CD4-positive, alpha-beta T cell treated with Interleukin-17A for 1 hour (primary cell): ENCODE data around the gene TEKTIP1.

ENCODE experiments used
- DNase-seq: peaks from one replicate; pipeline ENCODE4 v3.0.0-alpha.2; 2020

The TEKTIP1 gene

DNA sequence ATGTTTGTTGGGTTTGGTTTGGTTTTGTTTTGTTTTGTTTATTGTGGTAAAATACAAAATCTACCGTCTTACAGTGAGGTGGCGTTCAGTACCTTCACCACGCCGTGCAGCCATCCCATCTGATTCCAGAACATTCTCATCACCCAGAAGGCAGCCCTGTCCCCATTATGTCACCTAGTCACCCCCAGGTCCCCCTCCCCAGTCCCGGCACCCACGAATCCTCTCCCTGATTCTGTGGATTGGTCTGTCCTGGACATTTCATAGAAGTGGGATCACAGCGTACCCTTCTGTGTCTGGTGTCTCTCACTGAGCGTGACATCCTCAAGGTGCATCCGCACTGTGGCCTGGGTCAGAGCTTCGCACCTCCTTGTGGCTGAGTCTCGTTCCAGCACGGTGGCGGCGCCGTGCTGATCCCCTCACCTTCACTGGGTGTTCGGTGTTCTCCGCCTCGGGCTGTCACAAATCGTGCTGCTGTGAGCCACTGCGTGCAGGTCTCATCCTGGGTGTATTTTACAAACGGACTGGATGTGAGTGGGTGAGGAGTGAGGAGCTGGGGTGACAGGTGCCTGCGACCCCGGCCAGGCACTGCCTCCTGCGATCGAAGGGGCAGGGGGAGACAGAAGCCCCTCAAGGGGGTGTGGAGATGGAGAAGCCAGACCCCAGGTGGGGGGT, 580 bp upstream of the TEKTIP1 start:
- no peak for DNase-seq

GRCh38 chr19:3539756-3540118, 763 bp downstream of the TEKTIP1 start:
- no peak for DNase-seq

DNA sequence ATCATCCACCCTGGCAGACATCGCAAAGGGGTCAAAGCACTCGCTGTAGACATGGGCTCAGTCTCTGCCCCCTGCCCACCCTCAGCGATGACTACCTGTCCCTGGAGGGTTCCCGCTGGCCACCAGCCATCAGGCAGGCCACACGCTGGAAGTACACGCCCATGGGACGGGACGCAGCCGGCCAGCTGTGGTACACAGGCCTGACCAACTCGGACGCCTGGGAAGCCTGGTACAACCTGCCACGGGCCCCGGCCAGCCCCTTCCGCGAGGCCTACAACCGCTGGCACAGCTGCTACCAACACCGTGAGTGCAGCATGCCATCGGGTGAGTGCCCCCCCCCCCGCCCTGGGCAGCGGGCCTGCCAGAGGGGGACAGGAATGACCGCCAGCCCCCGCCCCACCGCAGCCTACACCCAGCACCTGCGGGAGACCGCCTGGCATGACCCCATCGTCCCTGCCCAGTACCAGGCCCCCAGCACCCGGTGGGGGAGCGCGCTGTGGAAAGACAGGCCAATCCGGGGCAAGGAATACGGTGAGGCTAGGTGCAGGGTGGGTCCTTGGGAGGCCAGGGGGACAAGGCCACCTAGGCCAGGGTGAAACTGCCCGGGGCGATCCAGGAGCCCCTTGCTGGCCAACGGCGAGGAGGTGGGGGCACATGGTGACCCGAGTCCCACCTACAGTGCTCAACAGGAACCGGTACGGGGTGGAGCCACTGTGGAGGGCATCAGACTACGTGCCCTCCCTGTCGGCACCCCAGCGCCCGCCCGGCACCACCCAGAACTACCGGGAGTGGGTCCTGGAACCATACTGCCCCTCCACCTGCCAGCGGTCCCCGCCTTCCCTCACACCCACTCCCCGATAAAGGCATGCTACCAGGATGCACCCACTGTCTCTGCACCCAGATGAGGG, 4.4 kb downstream of the TEKTIP1 start:
- DNase-seq = no peak

DNA sequence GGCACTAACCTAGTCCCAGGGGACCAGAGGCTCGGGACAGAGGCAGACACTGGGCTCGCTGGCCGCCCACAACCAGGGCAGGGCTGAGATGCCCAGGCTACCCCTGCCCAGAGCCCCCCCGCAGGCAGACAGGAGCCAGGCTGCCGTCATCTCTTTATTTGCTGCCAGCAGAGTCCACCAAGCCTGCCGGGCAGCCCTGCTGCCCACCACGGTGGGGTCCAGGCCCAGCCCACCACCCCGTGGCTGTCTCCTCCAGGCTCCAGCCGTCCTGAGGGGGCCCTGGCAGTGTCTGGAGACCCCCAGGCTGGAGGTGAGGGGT, 5.0 kb downstream of the TEKTIP1 start:
- DNase-seq = no peak

- peak; percentile 80 for DNase-seq
Measured at GRCh38 chr19:3544742-3545668, 6.0 kb downstream of the TEKTIP1 start.

- DNase-seq = no peak
Measured at GRCh38 chr19:3545669-3546034, 6.7 kb downstream of the TEKTIP1 start.

DNA sequence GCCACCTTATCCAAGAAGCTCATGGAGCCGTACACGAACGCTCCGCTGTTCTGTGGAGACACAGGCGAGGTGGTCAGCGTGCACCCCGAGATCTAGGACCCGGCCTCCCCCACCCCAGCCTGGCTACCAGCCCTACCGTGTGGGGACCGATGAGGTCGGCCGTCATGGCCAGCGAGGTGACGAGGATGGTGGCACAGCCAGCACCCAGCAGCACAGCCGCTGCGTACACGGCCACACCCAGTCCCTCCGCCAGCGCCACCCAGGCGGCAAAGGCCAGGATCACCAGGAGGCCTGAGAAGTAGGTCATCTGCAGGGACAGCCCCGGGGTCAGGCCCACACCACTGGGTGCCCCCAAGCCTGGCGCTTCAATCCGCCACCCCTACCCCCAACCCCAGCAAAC, 7.1 kb downstream of the TEKTIP1 start:
- DNase-seq = no peak

DNA sequence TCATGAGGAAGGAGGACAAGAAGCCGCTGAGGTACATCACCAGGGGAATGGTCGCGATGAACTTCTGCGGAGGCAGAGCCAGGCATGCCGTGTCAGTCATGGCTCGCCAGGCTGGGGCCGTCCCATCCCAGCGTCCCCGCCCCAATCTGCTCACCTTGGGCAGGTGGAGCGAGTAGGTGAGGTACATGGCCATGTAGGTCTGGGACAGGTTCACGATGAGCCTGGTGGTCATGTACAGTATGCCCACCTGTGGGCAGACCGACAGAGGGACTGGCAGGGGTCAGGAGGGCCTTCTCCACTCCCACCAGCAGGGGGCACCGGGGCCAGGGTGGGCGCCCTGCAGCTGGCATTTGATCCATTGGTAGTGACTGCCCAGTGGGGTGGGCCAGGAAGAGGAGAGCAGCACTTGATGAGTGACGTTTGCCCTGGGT, 8.3 kb downstream of the TEKTIP1 start:
- DNase-seq = peak; percentile 29

GRCh38 chr19:3547767-3548282, 8.9 kb downstream of the TEKTIP1 start:
- no peak for DNase-seq

DNA sequence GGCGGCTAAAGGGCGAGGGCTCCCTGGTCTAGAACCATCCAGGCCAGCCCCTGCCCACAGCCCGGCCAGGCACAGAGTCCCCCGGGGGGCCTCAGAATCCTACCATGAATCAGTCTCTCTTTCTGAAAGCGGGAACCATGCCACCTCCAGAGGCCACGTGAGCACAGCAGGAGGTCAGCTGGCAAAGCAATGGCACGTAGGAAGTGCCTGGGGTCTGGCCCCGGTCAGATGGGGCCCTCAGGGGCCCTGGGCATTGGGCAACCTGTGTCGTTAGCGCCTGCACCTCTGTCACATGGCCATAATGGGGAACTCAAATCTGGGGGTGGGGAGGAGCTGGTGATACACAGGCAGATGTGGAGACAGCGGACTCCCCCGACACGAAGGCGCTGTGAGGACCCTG, 9.6 kb downstream of the TEKTIP1 start:
- no peak for DNase-seq

DNA sequence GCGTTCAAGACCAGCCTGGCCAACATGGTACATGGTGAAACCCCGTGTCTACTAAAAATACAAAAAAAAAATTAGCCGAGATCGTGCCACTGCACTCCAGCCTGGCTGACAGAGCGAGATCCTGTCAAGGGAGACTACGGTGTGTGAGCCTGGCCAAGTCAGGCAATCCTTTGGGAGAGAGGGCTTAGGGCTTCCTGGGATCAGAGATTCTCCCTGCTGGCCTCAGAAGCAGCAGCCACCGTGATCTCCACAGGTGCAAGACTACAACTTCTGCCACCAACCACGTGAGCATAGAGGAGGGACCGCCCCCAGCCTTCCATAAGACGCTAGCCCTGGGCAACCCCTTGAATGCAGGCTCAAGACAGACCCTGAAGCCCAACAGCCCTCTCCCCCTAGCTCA, 10.8 kb downstream of the TEKTIP1 start:
- DNase-seq = no peak

- DNase-seq = no peak
Measured at GRCh38 chr19:3550947-3551791, 12.2 kb downstream of the TEKTIP1 start.

DNA sequence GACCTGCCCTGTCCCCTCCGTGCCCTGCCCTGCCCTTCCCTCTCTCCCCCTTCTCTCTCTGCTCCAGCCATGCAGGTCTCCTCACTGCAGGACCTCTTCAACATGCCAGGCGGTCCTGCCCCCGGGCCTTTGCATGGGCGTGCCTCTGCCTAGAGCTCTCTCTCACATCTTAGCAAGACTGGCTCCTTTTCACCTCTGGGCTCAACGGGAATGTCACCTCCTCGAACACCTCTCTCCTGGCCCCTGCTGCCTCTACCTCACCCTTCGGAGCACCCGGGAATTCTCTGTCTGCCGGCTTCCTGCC, 12.8 kb downstream of the TEKTIP1 start:
- no peak for DNase-seq

DNA sequence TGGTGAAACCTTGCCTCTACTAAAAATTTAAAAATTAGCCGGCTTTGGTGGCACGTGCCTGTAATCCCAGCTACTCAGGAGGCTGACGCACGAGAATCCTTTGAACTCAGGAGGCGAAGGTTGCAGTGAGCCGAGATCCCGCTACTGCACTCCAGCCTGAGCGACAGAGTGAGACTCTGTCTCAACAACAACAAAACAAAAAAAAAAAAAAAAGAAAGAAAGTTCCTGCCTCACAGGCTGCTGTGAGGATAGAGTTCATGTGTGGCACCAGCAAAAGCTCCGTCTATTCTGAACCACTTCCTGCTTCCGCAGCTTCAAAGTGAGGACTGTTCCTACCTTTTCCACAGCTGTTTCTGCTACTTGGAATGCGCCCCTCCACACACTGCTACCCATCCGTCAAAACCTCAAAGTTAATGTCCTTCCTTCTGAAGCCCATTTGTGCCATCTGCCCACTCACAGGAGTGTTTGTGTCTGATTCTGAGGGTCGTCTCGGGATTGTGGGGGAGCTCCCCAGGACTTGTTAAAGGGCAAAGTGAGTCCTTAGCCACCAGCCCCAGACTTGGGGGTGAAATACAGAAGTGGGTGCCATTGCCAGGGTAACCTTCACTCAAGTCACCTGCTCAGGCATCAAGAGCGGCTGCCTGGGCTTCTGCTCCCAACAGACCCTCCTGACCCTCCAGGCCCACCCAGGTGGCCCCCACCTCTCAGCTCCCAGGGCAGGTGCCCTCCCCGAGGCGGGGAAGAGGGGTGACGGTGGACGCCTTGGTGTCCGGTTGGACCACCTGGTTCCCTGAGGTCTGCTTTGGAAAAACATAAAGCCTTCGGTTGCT, 15.5 kb downstream of the TEKTIP1 start:
- peak; percentile 71 for DNase-seq

DNA sequence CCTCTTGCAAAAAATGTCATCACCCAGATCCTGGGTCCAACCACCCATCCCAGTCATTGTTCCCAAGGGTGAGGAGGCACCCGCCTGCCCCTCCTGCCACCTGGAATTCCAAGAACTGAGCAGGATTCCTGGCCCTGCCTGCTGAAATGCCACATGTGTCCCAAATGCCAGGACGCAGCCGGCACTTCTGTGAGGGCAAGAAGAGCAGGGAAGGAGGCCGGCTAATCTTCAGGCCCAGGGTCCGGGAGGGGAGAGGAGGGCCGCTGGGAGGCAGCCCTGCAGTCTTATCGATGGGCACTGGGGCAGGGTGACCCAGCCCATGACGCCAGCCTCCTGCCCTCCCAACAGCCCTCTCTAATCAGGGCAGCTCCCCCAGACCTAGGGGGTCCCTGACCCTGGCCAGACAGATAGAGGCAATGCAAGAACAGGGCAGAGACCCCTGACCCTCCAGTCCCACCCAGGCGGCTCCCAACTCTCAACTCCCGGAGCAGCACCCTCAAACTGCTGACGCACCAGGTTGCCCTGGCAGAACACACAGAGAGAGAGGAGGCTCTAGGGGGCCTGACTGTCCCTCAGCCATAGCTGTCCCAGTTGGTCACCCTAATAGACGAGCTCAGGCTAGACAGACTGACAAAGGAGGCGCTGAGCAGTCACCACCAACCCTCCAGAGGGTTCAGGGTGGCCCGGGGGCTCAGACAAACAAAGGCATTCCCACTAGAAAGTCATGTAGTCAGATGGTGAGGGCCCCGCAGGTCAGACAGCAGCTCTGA, 16.9 kb downstream of the TEKTIP1 start:
- DNase-seq = no peak

GRCh38 chr19:3556423-3556977, 17.5 kb downstream of the TEKTIP1 start:
- no peak for DNase-seq

- peak; percentile 56 for DNase-seq
Measured at GRCh38 chr19:3556978-3557460, 18.0 kb downstream of the TEKTIP1 start.

- peak; percentile 95 for DNase-seq
Measured at GRCh38 chr19:3557461-3558248, 18.7 kb downstream of the TEKTIP1 start, which contains the start of gene MFSD12. Gene MFSD12 (minus strand): TSS chr19:3557586. CDS start chr19:3557403, 183 bp downstream.
